ENCODE results near the gene CORO6. TPM values are rescaled to one million over a fixed set of nuclear protein-coding genes. Genes with fewer than 3 reads are reported as not detected.

Gene CORO6
- total and polyA plus RNA-seq, 2 donors (not counting 1 experiment from before 2014, with no cell fraction given), result 1.4 to 4.0 TPM

- Histone ChIP-seq H3K4me2 (replicated peaks; ENCODE audit: low read depth, low read length, poor library complexity, severe bottlenecking) (peak within 1 kb of the TSS; percentile 100), H3K9me3 (ENCODE audit: control extremely low read depth in 1 of 3, control insufficient read depth in 2 of 3, insufficient read depth in 1 of 3, low read length in 2 of 3) (no peaks in the 10 kb centered on the region), H3K9ac (ENCODE audit: low read length) (peak within 1 kb of the TSS; percentile 82), H2AFZ (ENCODE audit: insufficient read depth, low read depth, low read length, poor library complexity, severe bottlenecking) (peak within 1 kb of the TSS; percentile 94), H3K79me2 (ENCODE audit: control insufficient read depth, insufficient read depth, low read length) (peaks cover 12% of the 10 kb centered on the region), H3K36me3 (replicated peaks in 1 of 2; ENCODE audit: control extremely low read depth in 1 of 2, control insufficient read depth in 1 of 2, extremely low read depth in 1 of 2, insufficient read depth in 2 of 2, low read length in 1 of 2) (peaks cover 0 to 5% of the 10 kb centered on the region in 2 experiments), H3K27ac (ENCODE audit: low read length in 2 of 2) (peak within 1 kb of the TSS; percentile 71 to 76), H3K27me3 (replicated peaks in 1 of 4; ENCODE audit: control extremely low read depth in 1 of 4, control insufficient read depth in 3 of 4, insufficient read depth in 4 of 4, low read length in 3 of 4) (no peaks in the 10 kb centered on the region), H3K4me3 (ENCODE audit: control extremely low read depth in 1 of 5, extremely low read depth in 1 of 5, insufficient read depth in 1 of 5, low read depth in 2 of 5, low read length in 4 of 5) (peak within 1 kb of the TSS; percentile 71 to 99 (median 80)), H3K4me1 (ENCODE audit: control insufficient read depth in 2 of 2, insufficient read depth in 2 of 2, low read length in 2 of 2) (peaks cover 27 to 40% of the 10 kb centered on the region in 2 donors), H4K20me1 (ENCODE audit: control insufficient read depth, insufficient read depth, low read length, poor library complexity, severe bottlenecking) (peaks cover 7% of the 10 kb centered on the region)
- DNase-seq (peak; percentile 92), ATAC-seq (ENCODE audit: low read depth) (peak; percentile 60)
- CTCF ChIA-PET, result interaction anchor here (0.6 to 24.3 kb wide), 18 partner anchors 8 to 198 kb away, joined by 3 to 336 read pairs (median 4); no protein-coding TSS in a partner anchor
- H3K27me3 Mint-ChIP-seq, result no peaks in the 10 kb centered on the region
- H3K9me3 Mint-ChIP-seq (ENCODE audit: insufficient read depth), result no peaks in the 10 kb centered on the region
- POLR2A ChIA-PET, result interaction anchor here (0.6 to 2.9 kb wide), 7 partner anchors 12 to 618 kb away, joined by 3 to 12 read pairs (median 4); partner anchors contain the start of gene ANKRD13B
- peak within 1 kb of the TSS; percentile 99 for H3K4me3 Mint-ChIP-seq
- TF ChIP-seq EZH2 (IDR thresholded peaks at IDR 0.05; ENCODE audit: borderline replicate concordance, insufficient read depth, low read depth, low read length, poor library complexity, severe bottlenecking), result no peak
- TF ChIP-seq CTCF (IDR thresholded peaks at IDR 0.05), result no peak
- WGBS (ENCODE audit: insufficient coverage), result under 1% methylated on average over 84 of the region's 85 CpGs
- intact Hi-C loops (cut with micrococcal nuclease), result loop anchor here (1.0 to 10.0 kb wide), 11 partner anchors 12 to 924 kb away; partner anchors contain the start of genes BLTP2, GIT1, NUFIP2 and PHF12
- H3K4me1 Mint-ChIP-seq, result peaks cover 39% of the 10 kb centered on the region
- peak within 1 kb of the TSS; percentile 97 for H3K27ac Mint-ChIP-seq
Measured at GRCh38 chr17:29568331-29569244, 54.1 kb downstream of the CORO6 start, which contains the start of gene TP53I13. TP53I13 (plus strand) TSS chr17:29568701; CDS start chr17:29568759, 58 bp downstream.
